ENCODE data around the gene SLC26A9.

GRCh38 chr1:205930195-205930577 lies 13.1 kb downstream of the SLC26A9 start:
- TF ChIP-seq CTCF (conservative IDR thresholded peaks at IDR 0.05 in 1 of 2, IDR thresholded peaks at IDR 0.05 in 1 of 2; ENCODE audit: low read depth in 1 of 2, low read length in 2 of 2) (no peak), EZH2 (IDR thresholded peaks at IDR 0.05; ENCODE audit: low read length, missing control alignments) (no peak)
